WTC11 (cell line): ENCODE data around the gene OPTC. TPM values are rescaled to one million over a fixed set of nuclear protein-coding genes. Genes with fewer than 3 reads are reported as not detected.

Experiments
- ATAC-seq: fragments of 200-7000 bp; cut with Tn5 transposase; 2 replicates; pipeline ENCODE4 v1.10.0; 2021; ENCODE audit warnings: mild to moderate bottlenecking, moderate library complexity
- CTCF ChIA-PET: fragments of 300-600 bp; sonication (Branson Sonifier 250); formaldehyde crosslinking; loops from one replicate; lab custom pipeline; 2021; ENCODE audit warnings: antibody characterized with exemption; lab: Charles Lee
- POLR2A ChIA-PET: fragments of 350-600 bp; sonication (Branson Sonifier 250); formaldehyde crosslinking; loops from one replicate; lab custom pipeline; 2021; ENCODE audit warnings: antibody characterized with exemption; lab: Charles Lee
- DNase-seq: peaks from one replicate; pipeline ENCODE4 v3.0.0; 2021; ENCODE audit warnings: low spot score
- H3K27ac Mint-ChIP-seq: 2 replicates; pipeline ENCODE4 v1.8.0; 2021; ENCODE audit warnings: mixed read lengths
- H3K27me3 Mint-ChIP-seq: 2 replicates; pipeline ENCODE4 v1.8.0; 2021; ENCODE audit warnings: low read depth, mild to moderate bottlenecking, moderate library complexity, mixed read lengths
- H3K36me3 Mint-ChIP-seq: 2 replicates; pipeline ENCODE4 v1.8.0; 2021; ENCODE audit warnings: mixed read lengths
- H3K4me1 Mint-ChIP-seq: 2 replicates; pipeline ENCODE4 v1.8.0; 2022; ENCODE audit warnings: mixed read lengths
- H3K4me3 Mint-ChIP-seq: 2 replicates; pipeline ENCODE4 v1.8.0; 2021; ENCODE audit warnings: mild to moderate bottlenecking, moderate library complexity, mixed read lengths
- H3K9me3 Mint-ChIP-seq: 2 replicates; pipeline ENCODE4 v1.8.0; 2021; ENCODE audit warnings: mixed read lengths
- ETV6 ChIP-seq: sonication (generic); formaldehyde crosslinking; IDR thresholded peaks from 2 replicates; pipeline ENCODE4 v1.8.1; 2022; ENCODE audit warnings: mild to moderate bottlenecking, missing genetic modification reagents
- GABPB1 ChIP-seq: sonication (generic); formaldehyde crosslinking; IDR thresholded peaks from 2 replicates; pipeline ENCODE4 v1.8.1; 2023; ENCODE audit warnings: mild to moderate bottlenecking, missing genetic modification reagents
- HMGA2 ChIP-seq: fragments of 250-450 bp; sonication (Bioruptor Pico); IDR thresholded peaks from 2 replicates; pipeline ENCODE4 v1.4.0; 2021; ENCODE audit warnings: mild to moderate bottlenecking, moderate library complexity
- JAZF1 ChIP-seq: fragments of 250-450 bp; sonication (Bioruptor Pico); IDR thresholded peaks from 2 replicates; pipeline ENCODE4 v1.9.0; 2021; ENCODE audit warnings: moderate library complexity, mild to moderate bottlenecking, inconsistent platforms
- JUN ChIP-seq: sonication (generic); formaldehyde crosslinking; IDR thresholded peaks from 2 replicates; pipeline ENCODE4 v1.8.0; 2023; ENCODE audit warnings: mild to moderate bottlenecking, missing genetic modification reagents
- SOX15 ChIP-seq: fragments of 250-450 bp; sonication (Bioruptor Pico); IDR thresholded peaks from 2 replicates; pipeline ENCODE4 v1.9.0; 2021; ENCODE audit warnings: mild to moderate bottlenecking
- ZNF121 ChIP-seq: sonication (generic); formaldehyde crosslinking; IDR thresholded peaks from 2 replicates; pipeline ENCODE4 v1.8.0; 2023; ENCODE audit warnings: missing genetic modification reagents
- ZNF671 ChIP-seq: fragments of 250-450 bp; sonication (Bioruptor Pico); IDR thresholded peaks from 2 replicates; pipeline ENCODE4 v1.8.0; 2021; ENCODE audit warnings: mild to moderate bottlenecking
- total RNA-seq: library from RNA; stranded (reverse); gene quantifications from 3 replicates; pipeline ENCODE4 v1.2.3, GENCODE V29; 2021
- TF ChIP-seq, protein P1 (sequence below): sonication (generic); formaldehyde crosslinking; IDR thresholded peaks from 2 replicates; pipeline ENCODE4 v1.8.1; 2023; ENCODE audit warnings: mild to moderate bottlenecking, missing genetic modification reagents
- TF ChIP-seq, protein P2 (sequence below): sonication (generic); formaldehyde crosslinking; IDR thresholded peaks from 2 replicates; pipeline ENCODE4 v1.8.1; 2022; ENCODE audit warnings: missing genetic modification reagents, borderline replicate concordance
- TF ChIP-seq, protein P3 (sequence below): sonication (generic); formaldehyde crosslinking; IDR thresholded peaks from 2 replicates; pipeline ENCODE4 v1.8.0; 2023; ENCODE audit warnings: missing genetic modification reagents

The OPTC gene
- total RNA-seq, 1 experiment from 2014 or later = 0.55 TPM

DNA sequence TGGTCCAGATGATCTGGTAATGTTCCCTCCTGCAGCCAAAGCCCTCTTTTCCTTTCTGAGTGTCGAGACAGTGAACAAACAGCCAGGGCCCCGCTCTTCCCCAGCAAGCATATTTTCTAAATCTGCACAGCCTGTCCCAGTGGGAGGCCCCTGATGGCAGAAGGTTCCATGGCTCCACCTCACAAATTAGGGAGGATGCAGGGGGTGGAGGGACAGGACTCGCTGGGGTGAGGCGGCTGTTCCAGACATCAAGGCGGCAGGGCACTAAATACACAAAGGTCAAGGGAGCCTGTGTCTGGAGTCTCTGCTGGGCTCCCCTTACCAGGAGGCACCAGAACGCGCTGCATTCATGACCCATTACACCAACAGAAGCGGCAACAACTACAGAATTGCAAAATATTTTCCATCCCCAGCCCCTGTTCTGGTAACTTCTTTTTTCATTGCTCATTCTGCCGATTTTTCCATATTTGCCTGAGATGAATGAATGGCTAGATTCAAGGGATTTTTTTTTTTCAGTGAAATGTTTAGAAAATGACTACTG is 45.4 kb upstream of the OPTC start:
- Mint-ChIP-seq H3K27me3 (no peaks in the 10 kb centered on the region; the same call in none of the 2 replicates), H3K4me1 (peaks cover 16% of the 10 kb centered on the region), H3K36me3 (peaks cover 11% of the 10 kb centered on the region), H3K27ac (no peak overlapping the region), H3K4me3 (no peak overlapping the region), H3K9me3 (peaks cover 15% of the 10 kb centered on the region)
- POLR2A ChIA-PET = no interaction called here
- DNase-seq = no peak
- TF ChIP-seq GABPB1 = no peak
- ATAC-seq = peak; percentile 81
- CTCF ChIA-PET = interaction anchor here (2.3 kb wide), 1 partner anchor 106 kb away, joined by 11 read pairs; no protein-coding TSS in a partner anchor

DNA sequence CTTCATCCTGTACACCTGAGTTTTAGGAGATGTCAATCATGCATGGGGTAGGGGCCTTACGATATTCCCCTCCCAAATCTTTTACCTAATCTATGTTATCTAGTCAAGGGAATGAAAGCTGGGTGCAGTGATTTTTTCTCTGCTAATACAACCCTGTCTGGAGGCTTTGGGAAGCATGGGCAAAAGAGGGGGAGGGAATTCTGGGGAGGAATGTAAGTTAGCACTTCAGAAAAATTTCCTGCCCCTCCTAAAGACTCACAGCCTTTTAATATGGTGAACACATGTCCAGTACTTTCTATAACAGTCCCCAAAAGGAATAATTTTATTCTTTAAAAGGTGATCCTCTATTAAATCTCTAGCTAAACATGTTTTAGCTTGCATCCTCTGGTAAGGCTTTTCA is 44.0 kb upstream of the OPTC start:
- no peak for TF ChIP-seq ZNF121
- DNase-seq (no peak), ATAC-seq (no peak)
- peaks cover 13% of the 10 kb centered on the region for H3K9me3 Mint-ChIP-seq
- H3K27me3 Mint-ChIP-seq = no peaks in the 10 kb centered on the region; the same call in none of the 2 replicates
- H3K36me3 Mint-ChIP-seq = peaks cover 8% of the 10 kb centered on the region
- ChIA-PET POLR2A (no interaction called here), CTCF (interaction anchor here (0.9 to 2.0 kb wide), 10 partner anchors 8 to 183 kb away, joined by 3 to 11 read pairs (median 4); no protein-coding TSS in a partner anchor)
- H3K4me3 Mint-ChIP-seq = no peak overlapping the region
- peaks cover 12% of the 10 kb centered on the region for H3K4me1 Mint-ChIP-seq
- no peak overlapping the region for H3K27ac Mint-ChIP-seq

DNA sequence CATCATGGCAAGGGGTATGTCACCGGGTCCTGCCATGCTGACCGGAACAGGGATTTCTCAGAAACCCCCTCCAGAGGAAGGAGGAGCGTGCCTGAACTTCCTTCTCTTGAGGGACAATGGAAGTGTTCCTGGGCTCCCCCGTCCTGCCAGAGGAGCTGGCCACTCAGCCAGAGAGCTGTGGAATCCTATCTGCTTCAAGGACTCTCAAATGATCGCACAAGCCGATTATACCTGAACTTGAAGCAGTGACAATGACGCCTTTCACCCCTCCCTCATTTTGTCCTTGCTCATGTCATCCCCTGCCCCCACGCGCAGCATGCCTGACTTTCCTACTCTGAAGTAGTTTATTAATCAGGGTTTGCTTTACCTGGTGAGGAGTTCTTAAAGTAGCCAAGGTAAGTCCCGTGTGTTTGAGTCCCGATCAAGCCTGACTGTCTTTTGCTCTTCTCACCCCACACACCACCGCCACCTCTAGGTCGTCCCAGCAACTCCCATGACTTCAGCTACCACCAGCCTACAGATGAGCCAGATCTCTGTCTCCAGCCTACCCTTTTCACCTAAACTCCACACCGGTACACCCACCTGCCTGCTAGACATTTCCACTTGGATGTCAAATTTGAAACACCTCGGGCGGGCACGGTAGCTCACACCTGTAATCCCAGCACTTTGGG is 43.3 kb upstream of the OPTC start:
- H3K27ac Mint-ChIP-seq = no peak overlapping the region
- CTCF ChIA-PET = interaction anchor here (0.6 to 2.0 kb wide), 12 partner anchors 8 to 183 kb away, joined by 3 to 11 read pairs (median 4); no protein-coding TSS in a partner anchor
- DNase-seq = peak; percentile 40

DNA sequence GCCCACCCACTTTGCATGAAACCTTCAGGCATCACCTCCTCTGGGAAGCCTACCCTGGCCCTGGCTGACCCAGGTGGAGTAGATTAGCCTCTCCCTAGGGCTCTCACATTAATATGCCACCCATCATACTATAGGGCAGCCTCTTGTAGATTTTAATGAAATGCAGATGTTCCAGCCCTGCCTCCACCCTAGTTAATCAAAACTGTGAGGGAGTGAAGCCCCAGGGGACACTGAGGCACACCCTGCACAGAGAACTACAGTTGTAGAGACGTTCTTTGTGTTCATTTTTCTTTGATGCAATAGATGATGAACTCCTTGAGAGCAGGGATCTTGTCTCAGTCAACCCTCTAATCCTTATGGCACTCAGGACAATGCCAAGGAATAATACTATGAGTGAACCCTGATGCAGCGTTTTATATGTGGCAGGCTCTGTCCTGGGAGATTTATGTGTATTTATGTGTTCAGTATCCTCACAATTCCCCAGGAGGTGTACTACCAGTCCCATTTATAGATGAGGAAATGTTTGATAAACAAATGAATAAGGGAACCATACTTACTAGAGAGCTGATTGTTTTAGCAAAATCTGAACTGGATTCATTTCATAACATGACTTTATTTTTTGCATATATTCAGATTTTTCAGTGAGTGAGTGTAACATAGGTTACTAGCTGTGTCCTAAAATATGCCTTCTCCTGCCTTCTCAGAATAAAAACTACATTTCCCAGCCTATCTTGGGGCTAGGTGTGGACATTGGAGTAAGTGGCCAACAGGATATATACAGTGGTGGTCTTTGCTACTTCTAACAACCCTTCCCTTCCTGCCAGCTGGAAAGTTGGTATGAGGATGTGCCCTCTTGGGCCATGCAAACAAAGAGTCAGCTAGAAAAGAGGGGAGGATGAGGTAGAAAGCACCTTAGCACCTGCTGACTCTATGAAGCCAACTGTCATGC is 41.8 kb upstream of the OPTC start:
- POLR2A ChIA-PET = no interaction called here
- H3K4me1 Mint-ChIP-seq = peaks cover 14% of the 10 kb centered on the region

More for the DNA sequence above, 43.3 kb upstream of the OPTC start:
- ATAC-seq = peak; percentile 83
- Mint-ChIP-seq H3K36me3 (peaks cover 2% of the 10 kb centered on the region; the same call in 1 of the 2 replicates), H3K27me3 (no peaks in the 10 kb centered on the region; the same call in none of the 2 replicates), H3K4me1 (peaks cover 13% of the 10 kb centered on the region), H3K4me3 (no peak overlapping the region), H3K9me3 (peaks cover 6% of the 10 kb centered on the region)
- POLR2A ChIA-PET = interaction anchor here (0.7 kb wide), 1 partner anchor 228 kb away, joined by 3 read pairs; no protein-coding TSS in a partner anchor
- TF ChIP-seq ZNF121 = no peak
- TF ChIP-seq JAZF1 (CRISPR knock-in tag) = no peak
- no peak for TF ChIP-seq JUN
- TF ChIP-seq HMGA2 (CRISPR knock-in tag) = no peak
- TF ChIP-seq, protein P1, sequence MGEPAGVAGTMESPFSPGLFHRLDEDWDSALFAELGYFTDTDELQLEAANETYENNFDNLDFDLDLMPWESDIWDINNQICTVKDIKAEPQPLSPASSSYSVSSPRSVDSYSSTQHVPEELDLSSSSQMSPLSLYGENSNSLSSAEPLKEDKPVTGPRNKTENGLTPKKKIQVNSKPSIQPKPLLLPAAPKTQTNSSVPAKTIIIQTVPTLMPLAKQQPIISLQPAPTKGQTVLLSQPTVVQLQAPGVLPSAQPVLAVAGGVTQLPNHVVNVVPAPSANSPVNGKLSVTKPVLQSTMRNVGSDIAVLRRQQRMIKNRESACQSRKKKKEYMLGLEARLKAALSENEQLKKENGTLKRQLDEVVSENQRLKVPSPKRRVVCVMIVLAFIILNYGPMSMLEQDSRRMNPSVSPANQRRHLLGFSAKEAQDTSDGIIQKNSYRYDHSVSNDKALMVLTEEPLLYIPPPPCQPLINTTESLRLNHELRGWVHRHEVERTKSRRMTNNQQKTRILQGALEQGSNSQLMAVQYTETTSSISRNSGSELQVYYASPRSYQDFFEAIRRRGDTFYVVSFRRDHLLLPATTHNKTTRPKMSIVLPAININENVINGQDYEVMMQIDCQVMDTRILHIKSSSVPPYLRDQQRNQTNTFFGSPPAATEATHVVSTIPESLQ (CRISPR knock-in tag) = no peak
- no peak for TF ChIP-seq ZNF671 (CRISPR knock-in tag)
- no peak for TF ChIP-seq ETV6
- TF ChIP-seq, protein P2, sequence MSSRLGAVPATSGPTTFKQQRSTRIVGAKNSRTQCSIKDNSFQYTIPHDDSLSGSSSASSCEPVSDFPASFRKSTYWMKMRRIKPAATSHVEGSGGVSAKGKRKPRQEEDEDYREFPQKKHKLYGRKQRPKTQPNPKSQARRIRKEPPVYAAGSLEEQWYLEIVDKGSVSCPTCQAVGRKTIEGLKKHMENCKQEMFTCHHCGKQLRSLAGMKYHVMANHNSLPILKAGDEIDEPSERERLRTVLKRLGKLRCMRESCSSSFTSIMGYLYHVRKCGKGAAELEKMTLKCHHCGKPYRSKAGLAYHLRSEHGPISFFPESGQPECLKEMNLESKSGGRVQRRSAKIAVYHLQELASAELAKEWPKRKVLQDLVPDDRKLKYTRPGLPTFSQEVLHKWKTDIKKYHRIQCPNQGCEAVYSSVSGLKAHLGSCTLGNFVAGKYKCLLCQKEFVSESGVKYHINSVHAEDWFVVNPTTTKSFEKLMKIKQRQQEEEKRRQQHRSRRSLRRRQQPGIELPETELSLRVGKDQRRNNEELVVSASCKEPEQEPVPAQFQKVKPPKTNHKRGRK = no peak
- TF ChIP-seq, protein P3, sequence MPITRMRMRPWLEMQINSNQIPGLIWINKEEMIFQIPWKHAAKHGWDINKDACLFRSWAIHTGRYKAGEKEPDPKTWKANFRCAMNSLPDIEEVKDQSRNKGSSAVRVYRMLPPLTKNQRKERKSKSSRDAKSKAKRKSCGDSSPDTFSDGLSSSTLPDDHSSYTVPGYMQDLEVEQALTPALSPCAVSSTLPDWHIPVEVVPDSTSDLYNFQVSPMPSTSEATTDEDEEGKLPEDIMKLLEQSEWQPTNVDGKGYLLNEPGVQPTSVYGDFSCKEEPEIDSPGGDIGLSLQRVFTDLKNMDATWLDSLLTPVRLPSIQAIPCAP (CRISPR knock-in tag) = no peak

More for the DNA sequence above, 41.8 kb upstream of the OPTC start:
- H3K27ac Mint-ChIP-seq = no peak overlapping the region
- no peaks in the 10 kb centered on the region; the same call in 1 of the 2 replicates for H3K27me3 Mint-ChIP-seq
- CTCF ChIA-PET = interaction anchor here (1.1 to 2.9 kb wide), 5 partner anchors 12 to 112 kb away, joined by 3 to 12 read pairs (median 8); no protein-coding TSS in a partner anchor
- no peaks in the 10 kb centered on the region for H3K36me3 Mint-ChIP-seq
- TF ChIP-seq SOX15 (CRISPR knock-in tag) = no peak
- no peak for DNase-seq
- H3K4me3 Mint-ChIP-seq = no peak overlapping the region
- ATAC-seq = no peak
- no peaks in the 10 kb centered on the region for H3K9me3 Mint-ChIP-seq
